ENCODE measurements around the gene NUDT17. TPM values are rescaled to one million over a fixed set of nuclear protein-coding genes. Genes with fewer than 3 reads are reported as not detected.
"Not testable (repeated sequence)": the region's sequence is repeated elsewhere in the genome, so short reads cannot be mapped to it uniquely, and the experiment has no call there.

NUDT17 gene, protein sequence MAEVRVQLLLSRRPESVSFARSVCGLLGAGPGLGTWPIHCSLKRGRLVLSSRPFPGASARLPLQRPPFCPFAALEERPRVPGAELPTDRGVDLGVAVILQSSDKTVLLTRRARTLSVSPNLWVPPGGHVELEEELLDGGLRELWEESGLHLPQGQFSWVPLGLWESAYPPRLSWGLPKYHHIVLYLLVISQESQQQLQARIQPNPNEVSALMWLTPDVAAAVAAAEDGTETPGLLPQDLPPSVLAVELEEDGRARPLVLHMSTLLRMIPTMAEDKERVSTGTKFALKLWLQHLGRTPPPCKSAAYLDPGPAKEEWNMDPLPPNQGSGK
- polyA plus RNA-seq (ENCODE audit: insufficient read depth in 1 of 5, insufficient read length in 5 of 5, low replicate concordance in 1 of 5) = 10 to 100 TPM in 3 of 5 donors, 1 to 10 TPM in 2; 8.7 to 11.7 (median 10.5) TPM
- long read RNA-seq, donor 1, partial matches to known transcripts = 94 of 94 reads
- long read RNA-seq, donor 1, other reads (novel, unspliced or antisense) = 0 of 94 reads
- long read RNA-seq, donor 2 = 0 reads
- long read RNA-seq, donor 3, partial matches to known transcripts = 13 of 19 reads
- long read RNA-seq, donor 3, other reads (novel, unspliced or antisense) = 6 of 19 reads
- long read RNA-seq, donor 4 = 0 reads
- long read RNA-seq, donor 5, partial matches to known transcripts = 0 of 2 reads
- long read RNA-seq, donor 5, other reads (novel, unspliced or antisense) = 0 of 2 reads
- long read RNA-seq, donor 6, partial matches to known transcripts = 15 of 20 reads
- long read RNA-seq, donor 6, other reads (novel, unspliced or antisense) = 5 of 20 reads
- long read RNA-seq, donor 7 = 0 reads
- long read RNA-seq, donor 8 = 0 reads

DNA sequence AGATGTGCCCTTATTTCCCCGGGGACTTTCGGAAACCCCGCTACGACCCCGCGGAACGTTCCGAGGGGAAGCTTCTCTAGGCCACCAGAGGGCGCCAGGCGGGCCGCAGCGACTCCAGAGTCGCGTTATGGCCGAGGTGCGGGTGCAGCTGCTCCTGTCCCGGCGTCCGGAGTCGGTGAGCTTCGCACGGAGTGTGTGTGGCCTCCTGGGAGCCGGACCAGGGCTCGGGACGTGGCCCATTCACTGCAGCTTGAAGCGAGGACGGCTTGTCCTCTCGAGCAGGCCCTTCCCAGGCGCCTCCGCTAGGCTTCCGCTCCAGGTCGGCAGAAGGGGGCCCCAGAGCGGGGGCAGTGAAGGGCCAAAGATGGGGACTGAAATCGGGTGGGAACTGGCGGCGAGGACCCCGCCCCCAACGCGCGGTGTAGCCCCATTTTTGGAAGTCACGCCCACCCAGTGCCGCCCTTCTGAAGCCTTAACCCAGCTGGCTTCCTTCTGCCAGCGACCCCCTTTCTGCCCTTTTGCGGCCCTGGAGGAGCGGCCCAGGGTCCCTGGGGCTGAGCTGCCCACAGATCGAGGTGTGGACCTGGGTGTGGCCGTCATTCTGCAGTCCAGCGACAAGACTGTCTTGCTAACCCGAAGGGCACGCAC lies at the start of gene NUDT17:
NUDT17 (plus strand) TSS at position 117 of the 648 bp plus-strand sequence; CDS start at position 128, 11 bp downstream.
- peak; percentile 80 to 81 for DNase-seq

GRCh38 chr1:145796753-145797152 lies 48.7 kb upstream of the NUDT17 start:
- no peak for DNase-seq

DNA sequence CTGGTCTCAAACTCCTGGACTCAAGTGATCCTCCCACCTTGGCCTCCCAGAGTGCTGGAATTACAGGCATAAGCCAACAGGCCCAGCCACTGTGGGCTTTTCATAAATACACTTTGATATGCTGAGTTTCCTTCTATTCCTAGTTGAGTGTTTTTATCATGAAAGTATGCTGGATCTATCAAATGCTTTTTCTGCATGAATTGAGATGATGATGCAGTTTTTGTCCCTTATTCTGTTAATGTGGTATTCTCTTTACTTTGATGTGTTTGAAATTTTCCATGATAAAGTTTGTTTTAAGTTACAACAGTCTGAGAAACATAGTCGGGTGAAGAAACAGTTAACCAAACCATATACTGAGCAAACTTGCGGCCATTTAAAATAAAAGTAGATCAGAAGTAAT lies 45.6 kb upstream of the NUDT17 start:
- no peak for DNase-seq

GRCh38 chr1:145804235-145805045 lies 41.0 kb upstream of the NUDT17 start:
- DNase-seq = no peak

- DNase-seq = no peak
These were observed 40.4 kb upstream of the NUDT17 start for GRCh38 chr1:145805057-145805456.

- no peak for DNase-seq
These were observed 39.0 kb upstream of the NUDT17 start for GRCh38 chr1:145806408-145806807.

DNA sequence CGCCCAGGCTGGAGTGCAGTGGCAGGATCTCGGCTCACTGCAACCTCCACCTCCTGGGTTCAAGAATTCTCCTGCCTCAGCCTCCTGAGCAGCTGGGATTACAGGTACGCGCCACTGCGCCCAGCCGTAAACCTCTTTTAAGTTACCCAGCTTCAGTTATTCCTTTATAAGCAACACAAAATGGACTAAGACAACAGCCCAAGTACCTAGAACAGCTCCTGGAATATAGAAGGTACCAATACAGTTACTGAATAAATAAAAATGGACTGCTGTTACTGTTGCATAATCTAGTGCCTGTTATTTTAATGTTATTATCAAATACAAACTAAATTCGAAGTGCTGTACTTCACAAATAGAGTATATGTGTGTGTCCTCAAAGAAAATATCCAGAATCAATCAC lies 38.6 kb upstream of the NUDT17 start:
- no peak for DNase-seq

DNA sequence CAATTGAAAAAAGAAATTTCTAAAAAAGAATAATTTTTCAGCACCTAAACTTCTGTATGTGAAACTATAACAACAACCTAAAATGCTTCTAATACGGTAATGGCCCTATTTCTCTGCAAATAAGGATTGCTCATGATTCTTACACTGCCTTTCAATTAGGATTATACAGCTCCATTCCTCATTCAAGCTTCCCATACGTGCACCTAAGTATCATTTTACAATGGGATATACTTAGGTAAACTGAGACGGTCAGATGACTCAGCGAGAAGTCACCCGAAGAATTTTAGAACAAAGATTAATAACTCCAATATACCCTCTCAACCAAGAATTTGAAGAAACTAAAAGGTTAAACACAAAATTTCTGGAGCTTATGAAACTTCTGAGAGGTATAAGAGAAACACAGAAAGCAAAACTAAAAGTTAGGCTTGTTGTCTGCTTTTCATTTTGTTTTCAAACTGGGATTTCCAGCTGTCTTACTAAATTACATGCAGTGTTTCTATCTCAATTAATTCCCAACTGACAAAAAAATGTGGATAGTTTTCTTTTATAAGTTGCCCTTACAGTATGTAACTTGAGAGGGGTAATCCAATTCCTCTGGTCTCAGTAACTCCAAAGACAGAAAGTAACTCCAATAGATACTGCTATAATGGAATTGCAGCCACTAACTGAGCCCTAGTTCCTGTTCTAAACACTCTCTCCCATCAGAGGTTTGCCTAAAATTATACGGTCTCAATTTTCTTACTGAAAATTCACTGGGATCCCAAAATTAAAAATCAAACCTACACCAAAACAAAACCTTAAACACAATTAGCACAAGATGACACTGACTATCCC lies 32.2 kb upstream of the NUDT17 start:
- not testable (repeated sequence) for DNase-seq

DNA sequence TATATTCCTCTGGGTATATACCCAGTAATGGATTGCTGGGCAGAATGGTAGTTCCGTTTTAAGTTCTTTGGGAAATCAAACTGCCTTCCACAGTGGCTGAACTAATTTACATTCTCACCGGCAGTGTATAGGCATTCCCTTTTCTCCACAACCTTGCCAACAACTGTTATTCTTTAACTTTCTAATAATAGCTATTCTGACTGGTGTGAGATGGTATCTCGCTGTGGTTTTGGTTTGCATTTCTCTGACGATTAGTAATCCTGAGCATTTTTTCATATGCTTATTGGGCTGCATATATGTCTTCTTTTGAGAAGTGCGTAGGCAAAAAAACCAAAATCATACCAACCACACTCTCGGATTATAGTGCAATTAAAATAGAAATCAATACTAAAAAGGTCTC lies 27.3 kb upstream of the NUDT17 start:
- not testable (repeated sequence) for DNase-seq

DNA sequence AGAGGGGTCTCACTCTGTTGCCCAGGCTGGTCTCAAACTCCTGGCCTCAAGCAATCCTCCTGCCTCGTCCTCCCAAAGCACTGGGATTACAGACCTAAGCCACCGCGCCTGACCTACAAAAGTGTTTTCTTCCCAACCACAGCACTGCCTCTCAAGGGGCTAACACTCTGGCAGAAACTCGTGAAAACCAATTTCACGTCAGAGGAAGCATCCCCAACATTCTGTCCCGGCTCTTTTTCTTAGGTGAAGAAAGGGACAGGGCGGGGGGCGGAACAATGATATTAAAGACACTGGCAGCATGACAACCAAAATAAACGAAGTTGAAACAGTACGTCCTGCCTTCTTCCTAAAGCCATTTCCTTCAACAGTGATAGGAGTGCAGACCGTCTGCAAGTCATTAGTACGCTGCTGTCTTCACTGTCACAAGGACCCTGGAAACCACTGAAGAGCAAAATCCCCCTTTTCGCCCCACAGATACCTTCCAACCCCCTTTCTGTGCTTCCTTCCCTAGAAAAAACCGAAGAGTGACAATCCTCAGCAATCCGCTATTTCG lies 22.6 kb upstream of the NUDT17 start:
- DNase-seq = not testable (repeated sequence)

DNA sequence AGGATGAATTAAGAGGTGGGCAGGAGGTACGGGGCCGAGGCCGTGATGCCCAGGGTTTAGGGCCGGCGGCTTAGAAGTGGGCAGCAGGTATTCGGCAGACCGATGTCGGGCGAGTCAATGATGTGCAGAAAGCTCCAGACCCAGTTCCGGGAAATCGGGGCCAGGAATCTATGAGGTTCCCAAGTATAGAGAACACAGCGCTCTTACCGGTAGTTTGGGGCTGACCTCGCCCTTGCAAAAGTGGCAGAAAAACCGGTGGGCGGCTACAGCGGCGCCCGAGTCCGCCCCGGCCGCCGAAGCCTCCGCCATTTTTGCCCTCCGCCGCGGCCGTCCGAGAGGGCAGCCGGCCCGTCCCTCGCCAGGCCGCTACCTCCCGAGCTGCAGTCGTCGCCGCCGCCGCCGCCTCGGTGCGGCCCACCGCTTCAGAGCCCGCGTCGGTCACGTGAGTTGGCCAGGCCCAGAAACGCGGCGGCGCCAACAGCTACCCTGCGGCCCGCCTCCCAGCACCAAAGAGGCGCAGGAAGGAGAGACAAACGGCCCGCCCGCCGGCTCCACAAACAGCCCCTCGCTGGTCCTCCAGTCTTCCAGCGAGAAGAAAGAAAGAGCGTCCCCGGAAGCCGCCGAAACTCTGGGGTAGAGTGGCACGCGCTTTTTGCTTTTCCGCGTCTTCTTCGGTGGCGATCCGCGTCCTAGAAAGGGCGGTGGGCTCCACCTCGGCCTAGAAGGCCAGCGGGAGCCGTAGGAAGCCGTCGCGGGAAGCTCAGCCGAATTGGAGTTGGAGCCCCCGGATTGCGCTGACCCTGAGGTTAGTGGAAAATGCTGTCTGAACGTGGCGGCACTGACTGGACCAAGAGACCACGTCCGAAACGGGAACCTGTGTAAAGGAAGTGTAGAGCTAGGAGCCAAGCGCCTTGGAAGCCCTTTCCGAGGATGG lies 21.6 kb upstream of the NUDT17 start, which contains the start of the genes POLR3C and RNF115:
POLR3C (plus strand) TSS at position 636 of the 934 bp plus-strand sequence. CDS start 1,577 bp downstream, outside the sequence.
RNF115 (minus strand) TSS at position 531 of the 934 bp plus-strand sequence; CDS start at position 309, 222 bp downstream.
- DNase-seq = peak; percentile 86 to 88

- no peak for DNase-seq
These were observed 21.0 kb upstream of the NUDT17 start for GRCh38 chr1:145824499-145824842.

DNA sequence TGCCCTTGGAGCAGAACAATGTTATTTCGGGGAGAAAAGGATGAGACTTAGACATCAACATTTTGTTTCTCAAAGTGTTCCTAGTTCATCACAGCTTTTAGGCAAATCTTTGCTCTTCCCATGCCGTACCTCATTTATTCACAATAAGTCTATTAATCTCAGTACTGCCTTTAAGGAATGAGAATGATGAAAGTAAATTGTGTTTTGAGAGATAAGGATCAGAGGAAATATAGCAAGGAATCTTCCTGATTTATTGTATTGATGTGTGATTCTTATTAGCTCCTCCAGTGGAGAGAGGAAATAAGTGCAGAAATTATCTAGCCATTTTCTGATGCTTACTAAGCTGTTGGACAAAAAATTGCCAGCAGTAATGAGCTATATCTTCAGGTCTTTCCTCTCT lies 19.4 kb upstream of the NUDT17 start:
- DNase-seq = no peak

DNA sequence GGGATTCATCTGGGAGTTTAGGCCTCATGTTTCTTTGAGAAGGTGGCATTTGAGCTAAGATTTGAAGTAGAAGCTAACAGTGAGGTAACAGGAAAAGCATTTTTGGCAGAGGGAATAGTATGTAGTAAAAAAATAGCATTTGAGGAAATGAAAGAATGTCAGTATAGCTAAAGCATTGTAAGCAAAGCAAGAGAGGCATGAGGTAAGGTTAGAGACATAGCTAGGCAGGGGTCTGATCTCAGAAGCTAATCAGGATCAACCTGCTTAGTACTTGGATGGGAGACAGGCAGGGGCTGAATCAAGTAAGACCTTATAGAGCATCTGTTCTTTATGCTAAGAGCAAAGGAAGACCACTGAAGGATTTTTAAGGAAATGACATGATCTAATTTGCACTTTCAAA lies 17.5 kb upstream of the NUDT17 start:
- DNase-seq = no peak

GRCh38 chr1:145828367-145829026 lies 16.9 kb upstream of the NUDT17 start:
- DNase-seq = no peak

GRCh38 chr1:145830810-145831209 lies 14.6 kb upstream of the NUDT17 start:
- DNase-seq = not testable (repeated sequence)

GRCh38 chr1:145837656-145838055 lies 7.8 kb upstream of the NUDT17 start:
- no peak for DNase-seq

DNA sequence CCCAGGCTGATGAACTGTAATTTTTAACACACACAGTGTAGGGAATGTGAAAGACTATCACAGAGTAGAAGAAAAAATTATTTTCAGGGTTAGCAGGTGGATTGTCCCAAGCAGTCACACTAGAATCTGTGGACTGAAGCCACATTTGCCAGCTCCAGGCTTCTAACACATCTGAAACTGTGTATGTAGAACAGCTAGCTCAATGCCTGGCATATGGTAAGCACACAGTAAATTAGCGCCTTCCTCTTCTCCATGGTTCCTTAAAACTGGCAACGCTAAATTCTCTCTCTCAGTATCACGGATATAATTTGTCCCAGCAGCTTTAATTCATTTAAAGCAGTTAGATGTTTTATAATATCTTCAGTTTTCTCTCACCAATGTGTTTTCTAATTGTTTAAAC lies 2.4 kb upstream of the NUDT17 start:
- no peak for DNase-seq
